K562 (cell line): ENCODE measurements around the gene PGAP2. TPM values are rescaled to one million over a fixed set of nuclear protein-coding genes. Genes with fewer than 3 reads are reported as not detected.

Source experiments
- ATF3 ChIP-seq, 2 experiments: fragments of 450-650 bp in 1 of 2; sonication (generic) in 1 of 2; formaldehyde crosslinking in 1 of 2; IDR thresholded peaks in 1 of 2; conservative IDR thresholded peaks in 1 of 2; 2 replicates each; pipeline versions ENCODE4 v1.6.1 to v1.8.1; 2016 to 2023; ENCODE audit warnings: mild to moderate bottlenecking in 2 of 2, moderate library complexity in 2 of 2, inconsistent platforms in 1 of 2, missing genetic modification reagents in 1 of 2
- HOXB6 ChIP-seq: fragments of 250-450 bp; sonication (Bioruptor Pico); IDR thresholded peaks from 2 replicates; pipeline ENCODE4 v1.5.1; 2022; ENCODE audit warnings: mild to moderate bottlenecking, borderline replicate concordance
- MLX ChIP-seq, 2 experiments: fragments of 450-650 bp in 1 of 2; sonication (generic) in 1 of 2; formaldehyde crosslinking; conservative IDR thresholded peaks; 2 replicates each; pipeline versions ENCODE4 v1.4.0 to v1.8.1; 2020 to 2022; ENCODE audit warnings: mild to moderate bottlenecking in 1 of 2, missing genetic modification reagents in 1 of 2
- POLR2H ChIP-seq: IDR thresholded peaks from 2 replicates; pipeline ENCODE4 v1.6.1; 2016; ENCODE audit warnings: missing genetic modification characterization, low read depth, mild to moderate bottlenecking, control low read depth, missing compliant biosample characterization, moderate library complexity
- RBFOX2 ChIP-seq: fragments of 200-400 bp; formaldehyde crosslinking; IDR thresholded peaks from 2 replicates; pipeline ENCODE4 v1.6.1; 2017; ENCODE audit warnings: low read depth, mild to moderate bottlenecking, low read length, moderate library complexity
- REST ChIP-seq, 2 experiments: fragments of 450-650 bp; formaldehyde crosslinking in 1 of 2; IDR thresholded peaks; 2 replicates each; pipeline versions ENCODE4 v1.4.0 to v1.6.1; 2014 to 2020; ENCODE audit warnings: mild to moderate bottlenecking in 2 of 2, borderline replicate concordance in 1 of 2, low read depth in 1 of 2
- SMAD4 ChIP-seq: fragments of 250-450 bp; sonication (Bioruptor Pico); conservative IDR thresholded peaks from 2 replicates; pipeline ENCODE4 v1.8.0; 2021; ENCODE audit warnings: inconsistent platforms, mild to moderate bottlenecking, moderate library complexity
- SUPT5H ChIP-seq: fragments of 450-650 bp; IDR thresholded peaks from 2 replicates; pipeline ENCODE4 v1.6.1; 2016
- THRB ChIP-seq: fragments of 450-650 bp; formaldehyde crosslinking; conservative IDR thresholded peaks from 2 replicates; pipeline ENCODE4 v1.4.0; 2022; ENCODE audit warnings: mild to moderate bottlenecking, missing genetic modification characterization
- TOE1 ChIP-seq, 2 experiments: fragments of 450-650 bp in 1 of 2; sonication (generic) in 1 of 2; formaldehyde crosslinking in 1 of 2; IDR thresholded peaks; 2 replicates each; pipeline versions ENCODE4 v1.7.1 to v1.8.0; 2016 to 2022; ENCODE audit warnings: borderline replicate concordance in 2 of 2, mild to moderate bottlenecking in 2 of 2, antibody characterized with exemption in 1 of 2, inconsistent platforms in 1 of 2, low read depth in 1 of 2, missing genetic modification reagents in 1 of 2, moderate library complexity in 1 of 2
- ZNF146 ChIP-seq: IDR thresholded peaks from one replicate; pipeline ENCODE4 v1.6.1; 2018; ENCODE audit warnings: missing compliant biosample characterization; ENCODE audit not compliant: unreplicated experiment
- ZNF408 ChIP-seq: fragments of 250-450 bp; sonication (Bioruptor Pico); IDR thresholded peaks from 2 replicates; pipeline ENCODE4 v1.4.0; 2020; ENCODE audit warnings: low read depth, mild to moderate bottlenecking, moderate library complexity
- ZNF76 ChIP-seq: fragments of 250-450 bp; sonication (Bioruptor Pico); IDR thresholded peaks from 2 replicates; pipeline ENCODE4 v1.4.0; 2020; ENCODE audit warnings: mild to moderate bottlenecking, moderate library complexity, borderline replicate concordance
- ZSCAN32 ChIP-seq: fragments of 450-650 bp; formaldehyde crosslinking; IDR thresholded peaks from 2 replicates; pipeline ENCODE4 v1.4.0; 2020; ENCODE audit warnings: mild to moderate bottlenecking, moderate library complexity
- polyA plus RNA-seq, 8 experiments: library from polyadenylated mRNA; depleted of rRNA in 4 of 8; stranded (reverse) in 5 of 8; unstranded in 3 of 8; fragments of >200 nt; fragmentation: Nextera tagmentation in 2 of 8; fragmentation: Illumina TruSeq in 1 of 8; extraction: Ambion mirVana in 2 of 8; extraction: Trizol in 1 of 8; gene quantifications; 2 replicates each; pipeline versions ENCODE4 v1.2.1 to v1.2.3, GENCODE V29; 2011 to 2014; ENCODE audit warnings: inconsistent platforms in 1 of 8, missing spikeins in 1 of 8
- total RNA-seq, 7 experiments: library from RNA; depleted of rRNA in 6 of 7; stranded (reverse); fragments of >200 nt in 6 of 7; fragmentation: Illumina TruSeq in 2 of 7; extraction: Trizol in 2 of 7; gene quantifications; 2 replicates each; pipeline versions ENCODE4 v1.2.1 to v1.2.3, GENCODE V29; 2011 to 2021; ENCODE audit warnings: low replicate concordance in 1 of 7

PGAP2 gene
- total and polyA plus RNA-seq, 9 of the 15 experiments (the other 6 are each of a cell fraction or from before 2014, with no cell fraction given), result 17.9 to 47.2 (median 33.7) TPM

GRCh38 chr11:3825473-3826154, 17.3 kb downstream of the PGAP2 start (continued):
- no peak for TF ChIP-seq REST (IDR thresholded peaks at IDR 0.05; ENCODE audit: borderline replicate concordance)
- no peak for TF ChIP-seq REST (CRISPR knock-in tag; IDR thresholded peaks at IDR 0.05; ENCODE audit: low read depth)
- 0 out of 2 replicates have a peak, but pooled peaks have one; percentile 57 for TF ChIP-seq ZNF76
- TF ChIP-seq ZNF146 (CRISPR knock-in tag), result no peak
- TF ChIP-seq TOE1 (IDR thresholded peaks at IDR 0.05; ENCODE audit: borderline replicate concordance), result no peak
- TF ChIP-seq TOE1 (CRISPR knock-in tag; IDR thresholded peaks at IDR 0.05; ENCODE audit: borderline replicate concordance, low read depth), result peak; percentile 13; the same call in 1 of the 2 replicates
- no peak for TF ChIP-seq ZSCAN32 (CRISPR knock-in tag)
- TF ChIP-seq ZNF408 (CRISPR knock-in tag), result no peak
- TF ChIP-seq HOXB6 (CRISPR knock-in tag), result no peak
- peak; percentile 55 for TF ChIP-seq ATF3 (IDR thresholded peaks at IDR 0.05)
- TF ChIP-seq ATF3 (CRISPR knock-in tag; conservative IDR thresholded peaks at IDR 0.05), result no peak
- TF ChIP-seq POLR2H (tag), result 0 out of 2 replicates have a peak, but pooled peaks have one; percentile 17
- peak; percentile 46 for TF ChIP-seq RBFOX2
- TF ChIP-seq MLX (CRISPR knock-in tag; conservative IDR thresholded peaks at IDR 0.05), result no peak
- 0 out of 2 replicates have a peak, but pooled peaks have one; percentile 49 for TF ChIP-seq THRB (CRISPR knock-in tag)
- TF ChIP-seq SMAD4, result 0 out of 2 replicates have a peak, but pooled peaks have one; percentile 31
- TF ChIP-seq SUPT5H, result peak; percentile 74
